HCT116 (cell line): ENCODE measurements around the gene EPN1. TPM values are rescaled to one million over a fixed set of nuclear protein-coding genes. Genes with fewer than 3 reads are reported as not detected.
A peak's percentile ranks its signal among the peaks of the same experiment; 100 is the strongest.

Source experiments
- ATAC-seq: fragments of 200-7000 bp; cut with Tn5 transposase; 2 replicates; pipeline ENCODE4 v1.9.1; 2020; ENCODE audit warnings: mild to moderate bottlenecking, moderate library complexity
- BruUV-seq: library from RNA; stranded (reverse); fragments of 400-500 nt; replicated peaks from 2 replicates; lab custom pipeline; 2021; lab: Mats Ljungman, UMichigan
- CTCF ChIA-PET: fragments of 300-600 bp; sonication (Branson Sonifier 250); formaldehyde crosslinking; loops from one replicate; lab custom pipeline; 2021; ENCODE audit warnings: antibody characterized with exemption; lab: Charles Lee
- POLR2A ChIA-PET: fragments of 300-600, 350-600 bp; sonication (Branson Sonifier 250); formaldehyde crosslinking; loops from one replicate; lab custom pipeline; 2021; ENCODE audit warnings: antibody characterized with exemption; lab: Charles Lee
- RAD21 ChIA-PET, 2 experiments: fragments of 300-600 bp; sonication (Branson Sonifier 250); formaldehyde crosslinking; loops; one replicate each; lab custom pipeline; 2023; ENCODE audit warnings: low total read pairs in 2 of 2; ENCODE audit not compliant: uncharacterized antibody in 2 of 2, unreplicated experiment in 2 of 2, low non-redundant PET in 1 of 2; lab: Charles Lee
- DNase-seq: peaks from one replicate; pipeline ENCODE4 v3.0.0-alpha.2; 2010; ENCODE audit warnings: low read depth, low spot score
- H2AFZ ChIP-seq: fragments of 200-600 bp; shearing (Covaris generic), sonication (generic); 2 replicates; pipeline ENCODE4 v1.6.1; 2017; ENCODE audit warnings: low read depth, mixed run types, mixed read lengths, antibody characterized with exemption, low read length; ENCODE audit not compliant: poor library complexity, severe bottlenecking
- H3K27ac ChIP-seq: 2 replicates; pipeline ENCODE4 v1.5.1; 2012; ENCODE audit warnings: low read depth, low read length
- H3K27me3 ChIP-seq: fragments of 200-600 bp; sonication (generic); 2 replicates; pipeline ENCODE4 v1.6.1; 2016; ENCODE audit warnings: mixed run types, low read length, mixed read lengths; ENCODE audit not compliant: insufficient read depth
- H3K36me3 ChIP-seq, 2 experiments: fragments of 200-500 bp in 1 of 2; fragments of 200-600 bp in 1 of 2; sonication (Bioruptor generic) in 1 of 2; sonication (generic) in 1 of 2; 2 replicates each; pipeline versions ENCODE4 v1.5.1 to v1.6.1; 2014 to 2016; ENCODE audit warnings: low read length in 2 of 2, inconsistent platforms in 1 of 2, mixed read lengths in 1 of 2, mixed run types in 1 of 2; ENCODE audit not compliant: insufficient read depth in 2 of 2, control insufficient read depth in 1 of 2
- H3K4me1 ChIP-seq, 2 experiments: fragments of 200-600 bp in 1 of 2; sonication (generic) in 1 of 2; 2 replicates each; pipeline versions ENCODE4 v1.5.1 to v1.6.1; 2012 to 2017; ENCODE audit warnings: low read length in 2 of 2, inconsistent platforms in 1 of 2, mild to moderate bottlenecking in 1 of 2, mixed read lengths in 1 of 2, mixed run types in 1 of 2, moderate library complexity in 1 of 2; ENCODE audit not compliant: insufficient read depth in 2 of 2, control insufficient read depth in 1 of 2
- H3K4me2 ChIP-seq: fragments of 200-600 bp; sonication (generic); 2 replicates; pipeline ENCODE4 v1.6.1; 2017; ENCODE audit warnings: mixed run types, low read length, mixed read lengths
- H3K4me3 ChIP-seq, 2 experiments: fragments of 200-600 bp in 1 of 2; sonication (generic) in 1 of 2; replicated peaks in 1 of 2; 2 replicates each; pipeline ENCODE4 v1.5.1; 2011 to 2016; ENCODE audit warnings: low read length in 2 of 2, control low read depth in 1 of 2, low read depth in 1 of 2, mild to moderate bottlenecking in 1 of 2, mixed read lengths in 1 of 2, mixed run types in 1 of 2
- H3K79me2 ChIP-seq: fragments of 200-600 bp; sonication (generic); 2 replicates; pipeline ENCODE4 v1.6.1; 2017; ENCODE audit warnings: mild to moderate bottlenecking, mixed run types, low read length, moderate library complexity, mixed read lengths; ENCODE audit not compliant: insufficient read depth
- H3K9ac ChIP-seq: fragments of 200-600 bp; sonication (generic); 2 replicates; pipeline ENCODE4 v1.6.1; 2016; ENCODE audit warnings: low read length, mixed read lengths
- H3K9me2 ChIP-seq: fragments of 200-600 bp; sonication (generic), shearing (Covaris generic); 2 replicates; pipeline ENCODE4 v1.6.1; 2017; ENCODE audit warnings: mixed run types, mild to moderate bottlenecking, moderate library complexity; ENCODE audit not compliant: insufficient read depth
- H3K9me3 ChIP-seq, 2 experiments: fragments of 200-500 bp in 1 of 2; fragments of 200-600 bp in 1 of 2; sonication (Bioruptor generic) in 1 of 2; sonication (generic) in 1 of 2; 2 replicates each; pipeline ENCODE4 v1.6.1; 2014 to 2017; ENCODE audit warnings: low read length in 2 of 2, mixed read lengths in 2 of 2, inconsistent platforms in 1 of 2, low read depth in 1 of 2, mild to moderate bottlenecking in 1 of 2, mixed run types in 1 of 2, moderate library complexity in 1 of 2; ENCODE audit not compliant: control insufficient read depth in 1 of 2, insufficient read depth in 1 of 2
- H4K20me1 ChIP-seq: fragments of 200-600 bp; sonication (generic), shearing (Covaris generic); 2 replicates; pipeline ENCODE4 v1.6.1; 2017; ENCODE audit warnings: mixed run types, mild to moderate bottlenecking, moderate library complexity; ENCODE audit not compliant: insufficient read depth
- CBX3 ChIP-seq: IDR thresholded peaks from 2 replicates; pipeline ENCODE4 v1.6.1; 2012; ENCODE audit warnings: low read depth
- EZH2phosphoT487 ChIP-seq: fragments of 200-600 bp; IDR thresholded peaks from 2 replicates; pipeline ENCODE4 v1.6.1; 2018; ENCODE audit warnings: antibody characterized with exemption, borderline replicate concordance
- POLR2A ChIP-seq: IDR thresholded peaks from 2 replicates; pipeline ENCODE4 v1.7.0; 2011; ENCODE audit warnings: borderline replicate concordance; ENCODE audit not compliant: insufficient read depth, insufficient read length; ENCODE audit errors: extremely low read depth
- SP1 ChIP-seq: IDR thresholded peaks from 2 replicates; pipeline ENCODE4 v1.6.1; 2012; ENCODE audit warnings: low read depth
- SRF ChIP-seq: IDR thresholded peaks from 2 replicates; pipeline ENCODE4 v1.6.1; 2012; ENCODE audit warnings: low read depth
- ZFX ChIP-seq: fragments of 450-650 bp; IDR thresholded peaks from 2 replicates; pipeline ENCODE4 v1.6.1; 2017
- intact Hi-C: fragments of 100-400 bp; cut with micrococcal nuclease; formaldehyde crosslinking; loops from 2 replicates; pipeline ENCODE4 v1.10.0; 2022
- total RNA-seq: library from RNA; stranded (reverse); gene quantifications from one replicate; pipeline ENCODE4 v1.2.1, GENCODE V29; 2021; ENCODE audit not compliant: unreplicated experiment
- TF ChIP-seq, protein P1 (sequence below): IDR thresholded peaks from 2 replicates; pipeline ENCODE4 v1.6.1; 2012; ENCODE audit warnings: low read depth

Gene EPN1
- total RNA-seq, 1 experiment from 2014 or later: 122 TPM

DNA sequence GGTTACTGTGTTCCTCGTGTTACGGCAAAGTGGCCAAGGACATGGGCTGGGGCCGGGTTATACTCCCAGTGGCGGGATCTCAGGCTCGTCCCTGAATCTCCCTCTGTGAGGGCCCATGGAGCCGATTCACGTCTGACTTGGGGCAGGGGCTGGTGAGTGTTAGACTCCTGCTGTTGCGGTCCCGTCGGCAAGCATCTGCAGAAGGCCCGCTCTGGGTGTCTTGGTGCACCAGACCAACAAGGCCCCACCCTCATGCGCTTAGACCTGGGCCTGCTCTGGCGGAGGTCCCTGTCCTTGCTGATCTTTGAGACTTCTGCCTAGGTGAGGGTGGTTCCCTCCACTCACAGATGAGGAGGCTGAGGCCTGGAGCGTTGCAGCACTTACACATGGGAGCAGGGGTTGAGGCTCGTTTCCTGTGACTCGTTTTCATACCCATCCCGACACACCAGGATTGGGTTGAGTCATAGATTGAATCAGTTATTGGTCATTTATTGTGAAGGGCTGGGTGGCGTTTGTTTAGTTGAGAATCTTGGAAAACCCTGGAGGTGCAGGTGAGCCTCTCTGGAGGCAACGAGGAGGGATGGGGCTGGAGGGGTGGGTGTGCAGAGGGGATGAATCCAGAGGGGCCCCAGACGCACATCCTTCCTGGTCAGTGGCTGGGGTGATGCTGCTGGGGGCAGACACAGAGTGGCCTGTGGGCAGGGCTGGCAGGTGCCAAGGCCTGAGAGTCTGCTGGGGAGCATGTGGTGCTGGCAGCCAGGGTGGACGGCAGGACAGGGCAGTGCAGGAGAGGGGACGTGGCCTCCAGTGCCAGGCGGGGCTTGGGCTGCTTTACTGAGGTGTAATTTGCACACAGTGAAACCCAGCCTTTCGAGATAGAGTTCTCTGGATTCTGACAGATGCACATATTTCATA, 4.6 kb downstream of the EPN1 start:
- DNase-seq (no peak), ATAC-seq (no peak)
- Histone ChIP-seq H3K4me3 (no peak overlapping the region), H3K9me3 (no peaks in the 10 kb centered on the region), H3K79me2 (peaks cover 89% of the 10 kb centered on the region), H3K4me2 (0 out of 2 replicates have a peak overlapping the region, but pooled peaks have one; percentile 3), H3K36me3 (peaks cover 15 to 35% of the 10 kb centered on the region in 2 experiments; a peak in 3 of 4 replicates), H3K27ac (no peak overlapping the region), H2AFZ (no peak overlapping the region), H3K9ac (no peak overlapping the region), H3K9me2 (no peaks in the 10 kb centered on the region), H3K27me3 (no peaks in the 10 kb centered on the region), H4K20me1 (no peaks in the 10 kb centered on the region), H3K4me1 (peaks cover 9 to 25% of the 10 kb centered on the region in 2 experiments)
- intact Hi-C loops: no loop called here
- ChIA-PET RAD21 (no interaction called here), CTCF (no interaction called here), POLR2A (no interaction called here)
- TF ChIP-seq EZH2phosphoT487 (no peak), ZFX (no peak), CBX3 (no peak), POLR2A (no peak), SP1 (no peak), SRF (no peak)
- TF ChIP-seq, protein P1, sequence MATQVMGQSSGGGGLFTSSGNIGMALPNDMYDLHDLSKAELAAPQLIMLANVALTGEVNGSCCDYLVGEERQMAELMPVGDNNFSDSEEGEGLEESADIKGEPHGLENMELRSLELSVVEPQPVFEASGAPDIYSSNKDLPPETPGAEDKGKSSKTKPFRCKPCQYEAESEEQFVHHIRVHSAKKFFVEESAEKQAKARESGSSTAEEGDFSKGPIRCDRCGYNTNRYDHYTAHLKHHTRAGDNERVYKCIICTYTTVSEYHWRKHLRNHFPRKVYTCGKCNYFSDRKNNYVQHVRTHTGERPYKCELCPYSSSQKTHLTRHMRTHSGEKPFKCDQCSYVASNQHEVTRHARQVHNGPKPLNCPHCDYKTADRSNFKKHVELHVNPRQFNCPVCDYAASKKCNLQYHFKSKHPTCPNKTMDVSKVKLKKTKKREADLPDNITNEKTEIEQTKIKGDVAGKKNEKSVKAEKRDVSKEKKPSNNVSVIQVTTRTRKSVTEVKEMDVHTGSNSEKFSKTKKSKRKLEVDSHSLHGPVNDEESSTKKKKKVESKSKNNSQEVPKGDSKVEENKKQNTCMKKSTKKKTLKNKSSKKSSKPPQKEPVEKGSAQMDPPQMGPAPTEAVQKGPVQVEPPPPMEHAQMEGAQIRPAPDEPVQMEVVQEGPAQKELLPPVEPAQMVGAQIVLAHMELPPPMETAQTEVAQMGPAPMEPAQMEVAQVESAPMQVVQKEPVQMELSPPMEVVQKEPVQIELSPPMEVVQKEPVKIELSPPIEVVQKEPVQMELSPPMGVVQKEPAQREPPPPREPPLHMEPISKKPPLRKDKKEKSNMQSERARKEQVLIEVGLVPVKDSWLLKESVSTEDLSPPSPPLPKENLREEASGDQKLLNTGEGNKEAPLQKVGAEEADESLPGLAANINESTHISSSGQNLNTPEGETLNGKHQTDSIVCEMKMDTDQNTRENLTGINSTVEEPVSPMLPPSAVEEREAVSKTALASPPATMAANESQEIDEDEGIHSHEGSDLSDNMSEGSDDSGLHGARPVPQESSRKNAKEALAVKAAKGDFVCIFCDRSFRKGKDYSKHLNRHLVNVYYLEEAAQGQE: no peak
- BruUV-seq: no TSS peak
